ENCODE measurements around the gene KITLG.
"Not testable (repeated sequence)": the region's sequence is repeated elsewhere in the genome, so short reads cannot be mapped to it uniquely, and the experiment has no call there.

Gene KITLG

GRCh38 chr12:88577537-88577936 lies 2.7 kb downstream of the KITLG start:
- in situ Hi-C loops (cut with MboI; ENCODE audit: low sequenced_read_pairs), result no loop called here

- in situ Hi-C loops (cut with MboI; ENCODE audit: low sequenced_read_pairs), result no loop called here
These were observed 3.4 kb downstream of the KITLG start for GRCh38 chr12:88576866-88577265.

- in situ Hi-C loops (cut with MboI; ENCODE audit: low sequenced_read_pairs), result no loop called here
These were observed 4.8 kb downstream of the KITLG start for GRCh38 chr12:88575361-88575970.

- in situ Hi-C loops (cut with MboI; ENCODE audit: low sequenced_read_pairs), result no loop called here
These were observed 6.0 kb downstream of the KITLG start for GRCh38 chr12:88574278-88574677.

GRCh38 chr12:88573583-88573982 lies 6.7 kb downstream of the KITLG start:
- in situ Hi-C loops (cut with MboI; ENCODE audit: low sequenced_read_pairs), result no loop called here

GRCh38 chr12:88572781-88573549 lies 7.3 kb downstream of the KITLG start:
- in situ Hi-C loops (cut with MboI; ENCODE audit: low sequenced_read_pairs), result no loop called here

- in situ Hi-C loops (cut with MboI; ENCODE audit: low sequenced_read_pairs), result no loop called here
These were observed 8.7 kb downstream of the KITLG start for GRCh38 chr12:88571543-88571942.

GRCh38 chr12:88570103-88570502 lies 10.2 kb downstream of the KITLG start:
- in situ Hi-C loops (cut with MboI; ENCODE audit: low sequenced_read_pairs), result no loop called here

GRCh38 chr12:88566430-88566829 lies 13.8 kb downstream of the KITLG start:
- in situ Hi-C loops (cut with MboI; ENCODE audit: low sequenced_read_pairs), result no loop called here

GRCh38 chr12:88562846-88563582 lies 17.3 kb downstream of the KITLG start:
- in situ Hi-C loops (cut with MboI; ENCODE audit: low sequenced_read_pairs), result no loop called here

- in situ Hi-C loops (cut with MboI; ENCODE audit: low sequenced_read_pairs), result no loop called here
These were observed 18.1 kb downstream of the KITLG start for GRCh38 chr12:88562151-88562550.

GRCh38 chr12:88559772-88560171 lies 20.5 kb downstream of the KITLG start:
- in situ Hi-C loops (cut with MboI; ENCODE audit: low sequenced_read_pairs), result no loop called here

GRCh38 chr12:88559199-88559598 lies 21.1 kb downstream of the KITLG start:
- in situ Hi-C loops (cut with MboI; ENCODE audit: low sequenced_read_pairs), result no loop called here

- in situ Hi-C loops (cut with MboI; ENCODE audit: low sequenced_read_pairs), result no loop called here
These were observed 21.9 kb downstream of the KITLG start for GRCh38 chr12:88558340-88558867.

- in situ Hi-C loops (cut with MboI; ENCODE audit: low sequenced_read_pairs), result no loop called here
These were observed 24.0 kb downstream of the KITLG start for GRCh38 chr12:88556213-88556774.

GRCh38 chr12:88553941-88554658 lies 26.2 kb downstream of the KITLG start:
- in situ Hi-C loops (cut with MboI; ENCODE audit: low sequenced_read_pairs), result no loop called here

- in situ Hi-C loops (cut with MboI; ENCODE audit: low sequenced_read_pairs), result no loop called here
These were observed 27.6 kb downstream of the KITLG start for GRCh38 chr12:88552610-88553079.

GRCh38 chr12:88549929-88550328 lies 30.3 kb downstream of the KITLG start:
- in situ Hi-C loops (cut with MboI; ENCODE audit: low sequenced_read_pairs), result no loop called here

GRCh38 chr12:88547949-88548348 lies 32.3 kb downstream of the KITLG start:
- in situ Hi-C loops (cut with MboI; ENCODE audit: low sequenced_read_pairs), result not testable (repeated sequence)

GRCh38 chr12:88546853-88547252 lies 33.4 kb downstream of the KITLG start:
- in situ Hi-C loops (cut with MboI; ENCODE audit: low sequenced_read_pairs), result no loop called here

- in situ Hi-C loops (cut with MboI; ENCODE audit: low sequenced_read_pairs), result no loop called here
These were observed 34.0 kb downstream of the KITLG start for GRCh38 chr12:88546226-88546625.
